Esophagus muscularis mucosa (tissue), 4 donors: ENCODE results near the gene TNPO3.

Experiments used
- CTCF ChIP-seq, 3 experiments: fragments of 200-600 bp in 2 of 3; fragments of 450-650 bp in 1 of 3; sonication (generic) in 2 of 3; IDR thresholded peaks; one replicate each; pipeline ENCODE4 v1.5.1; 2017 to 2019; ENCODE audit warnings: antibody characterized with exemption in 3 of 3, mild to moderate bottlenecking in 2 of 3, moderate library complexity in 1 of 3
- EP300 ChIP-seq: sonication (generic); formaldehyde crosslinking; IDR thresholded peaks from one replicate; pipeline ENCODE4 v1.6.1; 2017; ENCODE audit warnings: antibody characterized with exemption
- POLR2A ChIP-seq: fragments of 450-650 bp; IDR thresholded peaks from one replicate; pipeline ENCODE4 v1.6.1; 2017; ENCODE audit warnings: antibody characterized with exemption, moderate library complexity, mild to moderate bottlenecking, low read depth
- POLR2AphosphoS5 ChIP-seq, 2 donors: sonication (generic); formaldehyde crosslinking; IDR thresholded peaks; one replicate each; pipeline ENCODE4 v1.6.1; 2017; ENCODE audit warnings: antibody characterized with exemption in 2 of 2

GRCh38 chr7:128951296-128951695, 103.6 kb downstream of the TNPO3 start:
- TF ChIP-seq CTCF (IDR thresholded peaks at IDR 0.05) (no peak), EP300 (no peak), POLR2A (no peak), POLR2AphosphoS5 (IDR thresholded peaks at IDR 0.05) (no peak)
